HepG2 (cell line): ENCODE measurements around the gene LINGO3.
A peak's percentile ranks its signal among the peaks of the same experiment; 100 is the strongest.

Experiments
- CHCHD3 ChIP-seq: sonication (generic); formaldehyde crosslinking; IDR thresholded peaks from 2 replicates; pipeline ENCODE4 v1.8.0; 2022; ENCODE audit warnings: mild to moderate bottlenecking, missing genetic modification reagents, moderate library complexity
- CREB3 ChIP-seq: sonication (generic); formaldehyde crosslinking; IDR thresholded peaks from 2 replicates; pipeline ENCODE4 v1.5.0; 2020; ENCODE audit warnings: missing genetic modification reagents
- EZH2 ChIP-seq: conservative IDR thresholded peaks from 2 replicates; pipeline ENCODE4 v1.6.1; 2012; ENCODE audit warnings: mild to moderate bottlenecking, low read depth, low read length, moderate library complexity
- MLX ChIP-seq: IDR thresholded peaks from 2 replicates; pipeline ENCODE4 v1.6.1; 2016
- MYNN ChIP-seq: sonication (generic); formaldehyde crosslinking; IDR thresholded peaks from 2 replicates; pipeline ENCODE4 v1.4.0; 2020; ENCODE audit warnings: mild to moderate bottlenecking, low read depth, missing genetic modification reagents
- POLR2AphosphoS5 ChIP-seq: IDR thresholded peaks from 2 replicates; pipeline ENCODE4 v1.6.1; 2012; ENCODE audit warnings: low read depth, low read length
- TBL1XR1 ChIP-seq: fragments of 150-350 bp; IDR thresholded peaks from 2 replicates; pipeline ENCODE4 v1.6.1; 2014; ENCODE audit warnings: borderline replicate concordance, low read length; ENCODE audit not compliant: partially characterized antibody
- ZKSCAN5 ChIP-seq: sonication (generic); formaldehyde crosslinking; IDR thresholded peaks from 2 replicates; pipeline ENCODE4 v1.5.1; 2020; ENCODE audit warnings: mild to moderate bottlenecking, missing genetic modification reagents
- ZNF225 ChIP-seq: sonication (generic); formaldehyde crosslinking; IDR thresholded peaks from 2 replicates; pipeline ENCODE4 v1.4.0; 2020; ENCODE audit warnings: mild to moderate bottlenecking, missing genetic modification reagents
- ZNF737 ChIP-seq: sonication (generic); formaldehyde crosslinking; IDR thresholded peaks from 2 replicates; pipeline ENCODE4 v1.5.0; 2020; ENCODE audit warnings: missing genetic modification reagents, mild to moderate bottlenecking, borderline replicate concordance

DNA sequence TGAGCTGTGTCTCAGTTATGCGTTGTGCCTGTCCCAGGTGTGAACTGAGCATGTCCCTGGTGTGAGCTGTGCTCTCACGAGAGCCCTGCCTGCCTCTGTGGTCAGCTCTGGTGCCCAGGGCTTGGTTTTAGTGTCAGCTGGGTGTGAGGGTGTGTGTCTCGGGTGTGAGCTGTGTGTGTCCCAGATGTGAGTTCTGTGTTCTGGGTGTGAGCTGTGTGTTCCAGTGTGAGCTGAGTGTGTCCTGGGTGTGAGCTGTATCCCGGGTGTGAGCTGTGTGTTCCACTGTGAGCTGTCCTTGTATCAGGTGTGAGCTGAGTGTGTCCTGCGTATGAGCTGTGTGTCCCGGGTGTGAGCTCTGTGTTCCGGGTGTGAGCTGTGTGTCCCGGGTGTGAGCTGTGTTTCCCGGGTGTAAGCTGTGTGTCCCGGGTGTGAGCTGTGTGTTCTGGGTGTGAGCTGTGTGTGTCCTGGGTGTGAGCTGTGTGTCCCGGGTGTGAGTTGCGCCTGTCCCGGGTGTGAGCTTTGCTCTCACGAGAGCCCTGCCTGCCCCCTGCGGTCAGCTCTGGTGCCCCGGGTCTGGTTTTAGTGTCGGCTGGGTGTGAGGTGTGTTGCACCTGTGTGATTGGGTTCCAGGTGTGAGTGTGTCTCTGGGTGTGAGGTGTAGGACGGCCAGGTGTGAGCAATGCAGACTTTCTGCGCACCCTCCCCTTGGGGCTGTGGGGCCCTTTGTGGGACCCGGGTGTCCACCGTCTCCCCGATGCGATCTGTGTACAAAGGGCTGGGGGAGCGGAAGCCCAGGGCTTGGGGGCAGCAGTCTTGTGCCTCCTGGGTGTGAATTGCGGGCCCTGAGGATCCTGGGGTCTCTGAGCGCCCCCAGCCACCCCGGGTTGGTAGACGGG, 18.9 kb downstream of the LINGO3 start:
- TF ChIP-seq ZNF737 (no peak), MYNN (CRISPR knock-in tag) (no peak), ZNF225 (no peak; the same call in 1 of the 2 replicates), TBL1XR1 (no peak), EZH2 (peak; percentile 72), ZKSCAN5 (CRISPR knock-in tag) (no peak), CREB3 (CRISPR knock-in tag) (no peak), CHCHD3 (CRISPR knock-in tag) (no peak), MLX (CRISPR knock-in tag) (no peak), POLR2AphosphoS5 (no peak)
